EL (cell line): ENCODE data around the gene NEDD4.
A peak's percentile ranks its signal among the peaks of the same experiment; 100 is the strongest.
"Not testable (repeated sequence)": the region's sequence is repeated elsewhere in the genome, so short reads cannot be mapped to it uniquely, and the experiment has no call there.

Source experiments
- DNase-seq: peaks from one replicate; pipeline ENCODE4 v3.0.0-alpha.2; 2016

The NEDD4 gene

DNA sequence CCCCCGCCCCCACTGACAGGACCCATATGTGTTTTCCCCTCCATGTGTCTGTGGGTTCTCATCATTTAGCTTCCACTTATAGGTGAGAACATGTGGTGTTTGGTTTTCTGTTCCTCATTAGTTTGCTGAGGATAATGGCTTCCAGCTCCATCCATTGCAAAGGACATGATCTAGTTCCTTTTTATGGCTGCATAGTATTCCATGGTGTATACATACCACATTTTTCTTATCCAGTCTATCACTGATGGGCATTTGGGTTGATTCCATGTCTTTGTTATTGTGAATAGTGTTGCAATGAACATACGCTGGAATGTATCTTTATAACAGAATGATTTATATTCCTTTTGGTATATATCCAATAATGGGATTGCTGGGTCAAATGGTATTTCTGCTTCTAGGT lies 171.7 kb downstream of the NEDD4 start:
- DNase-seq = not testable (repeated sequence)

DNA sequence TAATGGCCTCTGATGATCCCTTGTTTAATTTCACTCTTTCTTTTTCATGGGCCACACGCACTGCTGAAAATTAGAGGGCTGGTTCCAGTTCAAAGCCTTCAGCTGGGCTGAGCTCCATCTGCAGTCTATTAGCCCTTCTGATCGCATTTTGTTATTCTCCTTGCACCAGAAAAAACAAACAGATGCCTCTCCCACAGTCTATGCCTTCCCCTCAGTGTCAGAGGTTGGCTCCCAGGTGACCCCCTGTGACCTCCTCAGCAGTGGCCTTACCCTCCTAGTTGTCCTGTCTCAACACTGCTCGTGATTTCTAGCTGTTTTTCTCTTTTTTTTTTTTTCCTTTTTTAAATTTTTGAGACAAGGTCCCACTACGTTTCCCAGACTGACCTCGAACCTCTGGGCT lies 173.4 kb downstream of the NEDD4 start:
- no peak for DNase-seq

DNA sequence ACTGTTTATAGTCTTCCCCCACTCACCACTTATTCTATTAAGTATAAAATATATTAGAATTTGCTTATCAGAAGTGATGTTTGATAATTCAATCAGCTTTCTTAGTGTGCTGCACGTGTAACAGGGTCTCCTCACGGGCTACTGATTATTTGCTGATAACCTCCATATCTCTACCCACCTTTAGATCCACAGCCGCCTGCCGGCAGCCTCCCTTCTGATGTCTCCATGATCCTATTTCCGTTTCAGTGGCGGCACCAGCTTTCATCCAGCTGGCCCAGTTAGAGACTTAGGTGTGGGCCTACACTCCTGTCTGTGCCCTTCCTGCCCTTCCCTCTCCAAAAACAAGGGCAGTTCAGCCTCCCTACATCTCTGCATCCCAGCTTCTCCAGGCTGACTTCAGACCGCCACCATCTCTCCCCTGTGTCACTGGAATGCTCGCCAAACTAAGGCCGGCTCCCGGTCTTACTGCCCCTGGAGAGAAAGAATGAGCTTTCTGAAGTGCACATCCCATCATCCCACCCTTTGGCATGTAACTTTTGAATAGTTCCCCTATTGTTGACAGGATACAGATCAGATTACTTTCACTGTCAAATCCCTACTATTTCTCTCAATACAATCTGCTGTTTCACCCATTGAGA lies 173.9 kb downstream of the NEDD4 start:
- no peak for DNase-seq

DNA sequence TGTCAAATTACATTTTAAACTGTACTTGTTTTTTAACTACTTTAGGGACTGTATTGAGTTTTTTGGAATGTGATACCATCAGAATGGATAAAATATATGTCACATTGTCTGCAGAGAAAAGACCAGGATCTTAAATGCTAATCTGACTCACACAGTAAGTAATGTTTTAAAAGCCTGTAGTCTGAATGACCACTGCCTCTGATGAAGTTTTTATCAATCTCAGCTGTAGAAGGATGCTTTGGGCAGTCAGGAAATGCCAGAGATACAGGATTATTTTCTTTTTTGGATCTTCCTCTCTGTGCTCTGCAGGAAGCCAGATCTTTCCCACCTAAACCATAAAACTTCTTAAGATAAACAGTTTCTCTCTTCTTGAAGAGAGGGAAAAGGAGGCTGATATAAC lies 177.4 kb downstream of the NEDD4 start:
- peak; percentile 18 for DNase-seq

GRCh38 chr15:55802600-55803376 lies 190.6 kb downstream of the NEDD4 start:
- DNase-seq = no peak

DNA sequence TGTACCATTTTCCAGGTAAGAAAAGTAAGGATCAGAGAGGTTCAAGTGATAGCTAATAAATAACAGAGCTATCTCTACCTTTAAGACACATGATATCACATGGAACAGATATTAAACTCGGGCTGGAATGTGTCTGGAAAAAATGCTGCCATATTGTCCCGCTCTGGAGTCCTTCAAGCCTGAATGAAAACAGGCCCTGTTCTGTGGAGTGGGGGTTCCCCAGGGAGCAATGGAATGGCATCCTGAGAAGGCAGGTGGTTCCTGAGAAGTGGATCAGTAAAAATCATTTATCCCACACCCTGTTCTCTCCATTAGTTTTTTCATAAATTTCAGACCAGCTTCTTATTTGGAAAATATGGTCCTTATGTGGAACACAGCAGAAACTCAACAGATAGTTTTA lies 193.2 kb downstream of the NEDD4 start:
- DNase-seq = no peak

GRCh38 chr15:55799291-55800212 lies 193.9 kb downstream of the NEDD4 start:
- peak; percentile 65 for DNase-seq

DNA sequence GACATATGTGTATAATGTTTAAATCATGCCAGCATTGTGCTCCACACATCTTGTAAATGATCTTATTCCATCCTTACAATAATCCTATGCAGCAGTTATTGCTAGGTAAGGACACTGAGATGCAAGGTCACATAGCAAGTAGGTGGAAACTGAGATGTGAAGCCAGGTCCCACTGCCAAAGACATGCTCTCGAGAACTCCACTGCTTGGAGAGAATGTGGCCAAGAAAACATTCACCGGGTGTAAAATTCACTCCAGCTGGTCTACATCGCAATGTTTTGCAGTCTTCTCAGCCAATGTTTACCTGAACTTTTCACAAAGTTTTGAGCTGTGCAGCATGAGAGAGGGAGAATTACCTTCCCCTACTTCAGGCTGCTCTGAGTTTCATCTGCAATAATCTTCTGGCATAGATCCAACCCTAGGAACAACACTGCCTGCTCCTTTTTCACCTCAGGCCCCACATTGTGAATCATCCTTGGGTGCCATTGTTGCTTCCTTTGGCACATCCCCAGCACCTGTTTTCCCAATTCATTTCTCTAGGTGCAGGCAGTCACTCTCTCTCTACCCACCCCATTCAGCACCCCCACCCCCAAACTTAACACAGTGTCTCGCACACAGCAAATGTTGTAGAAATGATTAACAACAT lies 197.0 kb downstream of the NEDD4 start:
- DNase-seq = peak; percentile 17

- DNase-seq = no peak
These were observed 198.4 kb downstream of the NEDD4 start for GRCh38 chr15:55795031-55795430.

DNA sequence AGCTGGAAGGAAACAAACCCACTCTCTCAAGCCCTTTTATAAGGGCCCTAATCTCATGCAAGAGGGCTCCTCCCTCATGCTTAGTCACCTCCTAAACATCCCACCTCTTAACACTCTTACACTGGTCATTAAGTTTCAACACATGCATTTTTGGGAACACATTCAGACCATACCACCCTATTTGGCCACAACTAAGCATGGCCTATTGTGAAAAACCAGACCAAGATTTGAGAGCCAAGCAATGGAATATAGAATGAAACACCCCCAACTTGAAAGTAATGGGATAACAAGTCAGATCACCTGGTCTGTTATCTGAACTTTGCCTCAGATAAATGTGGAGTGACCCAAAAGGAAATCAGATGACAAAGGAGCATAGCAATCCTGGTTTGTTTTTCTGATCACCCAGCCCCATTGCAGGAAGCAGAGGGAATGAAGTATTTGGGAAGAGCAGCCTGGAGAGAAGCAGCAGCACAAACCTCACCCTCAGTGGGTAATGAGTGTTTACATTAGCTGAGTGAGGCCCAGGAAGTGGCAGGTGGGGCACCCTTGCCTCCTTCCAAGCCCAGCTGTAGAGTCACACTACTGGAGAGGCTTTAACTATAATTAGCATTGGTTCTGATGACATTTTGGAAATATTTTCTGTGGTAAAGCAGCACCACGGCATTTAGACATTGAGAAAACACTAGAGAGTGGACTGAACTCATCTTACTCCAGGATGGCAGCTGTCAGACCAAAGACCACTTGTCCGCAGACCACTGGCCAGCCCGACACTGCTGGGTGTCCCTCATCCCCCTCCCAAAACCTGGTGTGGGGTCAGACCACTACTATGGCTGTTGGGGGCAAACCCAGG lies 201.6 kb downstream of the NEDD4 start:
- DNase-seq = peak; percentile 82

- DNase-seq = peak; percentile 14
These were observed 204.2 kb downstream of the NEDD4 start for GRCh38 chr15:55789066-55789660.

GRCh38 chr15:55786341-55786740 lies 207.1 kb downstream of the NEDD4 start:
- no peak for DNase-seq

GRCh38 chr15:55785593-55785992 lies 207.8 kb downstream of the NEDD4 start:
- DNase-seq = not testable (repeated sequence)

GRCh38 chr15:55784286-55784685 lies 209.1 kb downstream of the NEDD4 start:
- DNase-seq = no peak

DNA sequence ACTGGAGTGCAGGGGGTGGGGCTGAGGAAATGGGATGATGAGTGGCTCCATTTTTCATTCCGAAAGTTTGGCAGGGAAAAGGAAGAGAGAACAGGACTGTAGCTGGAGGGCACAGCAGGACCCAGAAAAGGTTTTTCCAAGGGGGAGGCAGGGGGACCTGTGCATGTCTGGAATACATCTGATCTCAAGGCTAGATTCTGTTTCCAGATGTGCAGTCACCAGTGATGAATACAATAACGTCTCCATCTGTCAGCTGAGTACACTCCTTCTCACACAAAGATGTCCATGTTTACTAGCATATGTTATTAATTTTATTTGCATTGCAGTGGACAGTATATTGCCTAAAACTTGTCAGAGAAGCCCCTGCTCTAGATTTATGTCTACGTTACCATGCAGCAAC lies 210.5 kb downstream of the NEDD4 start:
- no peak for DNase-seq

DNA sequence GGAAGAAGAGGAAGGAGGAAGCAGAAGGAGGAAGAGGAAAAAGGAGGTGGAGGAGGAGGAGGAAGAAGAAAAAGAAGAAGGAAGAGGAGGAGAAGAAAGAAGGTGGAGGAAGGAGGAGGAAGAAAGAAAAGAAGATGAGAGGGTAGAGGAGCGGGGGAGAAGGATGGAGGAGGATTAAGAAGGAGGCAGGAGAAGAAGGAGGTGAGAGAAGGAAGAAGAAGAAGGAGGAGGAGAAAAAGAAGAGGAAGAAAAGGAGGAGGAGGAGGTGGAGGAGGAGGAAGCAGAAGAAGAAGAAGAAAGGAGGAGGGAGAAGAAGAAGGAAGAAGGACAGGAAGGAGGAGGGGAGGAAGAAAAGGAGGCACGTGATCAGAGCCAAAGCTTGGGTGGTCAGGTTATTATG lies 213.1 kb downstream of the NEDD4 start:
- no peak for DNase-seq

DNA sequence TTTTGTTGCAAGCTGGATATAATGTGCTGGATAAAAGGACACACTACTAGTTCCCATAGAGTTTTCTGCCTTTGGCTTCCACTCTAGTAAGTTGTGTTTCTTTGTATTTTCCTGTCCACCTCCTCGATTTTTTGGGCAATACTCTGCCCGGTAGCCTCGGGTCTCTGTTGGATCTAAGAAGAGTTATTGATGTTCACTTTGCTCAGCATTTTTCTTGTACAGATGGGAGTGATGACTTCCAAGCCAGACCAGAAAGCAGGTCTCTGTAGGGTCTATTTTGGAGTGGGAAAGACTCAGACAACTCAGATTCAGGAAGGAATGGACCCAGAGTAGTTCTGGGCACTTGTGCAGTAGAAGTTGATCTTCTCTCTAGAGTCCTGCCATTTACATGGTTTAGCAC lies 214.5 kb downstream of the NEDD4 start:
- no peak for DNase-seq
